Smooth muscle cell (in vitro differentiated cells): ENCODE results near the gene NFIX. TPM values are rescaled to one million over a fixed set of nuclear protein-coding genes. Genes with fewer than 3 reads are reported as not detected.

Source experiments
- DNase-seq: peaks from one replicate; lab custom pipeline; 2025; ENCODE audit not compliant: unreplicated experiment; lab: John Stamatoyannopoulos, UW
- H2AFZ ChIP-seq: fragments of 200-600 bp; sonication (generic); 2 replicates; pipeline ENCODE4 v1.6.0; 2016; ENCODE audit warnings: antibody characterized with exemption, low read depth, mild to moderate bottlenecking
- H3F3A ChIP-seq: fragments of 200-600 bp; sonication (generic); 2 replicates; pipeline ENCODE4 v1.6.0; 2017; ENCODE audit warnings: antibody characterized with exemption, low read depth
- H3K27ac ChIP-seq: fragments of 200-600 bp; sonication (generic); 2 replicates; pipeline ENCODE4 v1.5.1; 2016; ENCODE audit warnings: low read depth, mild to moderate bottlenecking
- H3K27me3 ChIP-seq: fragments of 200-600 bp; sonication (generic); 2 replicates; pipeline ENCODE4 v1.6.1; 2016; ENCODE audit warnings: low read depth, mild to moderate bottlenecking
- H3K36me3 ChIP-seq: fragments of 200-600 bp; sonication (generic); 2 replicates; pipeline ENCODE4 v1.5.1; 2016; ENCODE audit warnings: low read depth
- H3K4me1 ChIP-seq: fragments of 200-600 bp; sonication (generic); 2 replicates; pipeline ENCODE4 v1.5.1; 2016; ENCODE audit warnings: low read depth
- H3K4me2 ChIP-seq: fragments of 200-600 bp; sonication (generic); 2 replicates; pipeline ENCODE4 v1.6.0; 2016; ENCODE audit warnings: mild to moderate bottlenecking
- H3K4me3 ChIP-seq: fragments of 200-600 bp; sonication (generic); 2 replicates; pipeline ENCODE4 v1.5.1; 2016; ENCODE audit warnings: mild to moderate bottlenecking
- H3K79me2 ChIP-seq: fragments of 200-600 bp; sonication (generic); 2 replicates; pipeline ENCODE4 v1.6.0; 2016; ENCODE audit warnings: low read depth, mild to moderate bottlenecking
- H3K9ac ChIP-seq: fragments of 200-600 bp; sonication (generic); 2 replicates; pipeline ENCODE4 v1.6.0; 2016; ENCODE audit warnings: low read depth
- H3K9me3 ChIP-seq: fragments of 200-600 bp; sonication (generic); replicated peaks from 2 replicates; pipeline ENCODE4 v1.5.1; 2016; ENCODE audit warnings: low read depth
- H4K20me1 ChIP-seq: fragments of 200-600 bp; sonication (generic); 2 replicates; pipeline ENCODE4 v1.6.0; 2016; ENCODE audit warnings: low read depth
- CTCF ChIP-seq: fragments of 200-600 bp; sonication (generic); IDR thresholded peaks from 2 replicates; pipeline ENCODE4 v1.5.1; 2017; ENCODE audit warnings: borderline replicate concordance, mild to moderate bottlenecking, antibody characterized with exemption; ENCODE audit not compliant: insufficient read depth, poor library complexity, severe bottlenecking
- WGBS: methylation state at CpG from one replicate; pipeline ENCODE4 v1.1.7; 2016; ENCODE audit warnings: low lambda C conversion rate; 5-methylcytosine and 5-hydroxymethylcytosine counted together
- polyA plus RNA-seq: library from polyadenylated mRNA; unstranded; fragments of >200 nt; fragmentation: Nextera tagmentation; extraction: Ambion mirVana; gene quantifications from 2 replicates; pipeline ENCODE4 v1.2.1, GENCODE V29; 2016
- total RNA-seq: library from RNA; depleted of rRNA; stranded (reverse); fragments of >200 nt; gene quantifications from 2 replicates; pipeline ENCODE4 v1.2.3, GENCODE V29; 2014

The NFIX gene
- total and polyA plus RNA-seq, 2 experiments from 2014 or later = 1.9 to 2.3 TPM

GRCh38 chr19:13128583-13128982 lies 133.3 kb downstream of the NFIX start:
- Histone ChIP-seq H3K27ac (no peak overlapping the region), H3K9me3 (no peaks in the 10 kb centered on the region), H3K9ac (no peak overlapping the region), H3K4me2 (no peak overlapping the region), H3K4me1 (no peaks in the 10 kb centered on the region), H3K27me3 (no peaks in the 10 kb centered on the region), H3F3A (peaks cover 5% of the 10 kb centered on the region), H4K20me1 (peaks cover 99% of the 10 kb centered on the region), H2AFZ (no peak overlapping the region), H3K79me2 (peaks cover 92% of the 10 kb centered on the region), H3K4me3 (no peak overlapping the region), H3K36me3 (no peaks in the 10 kb centered on the region)
- no peak for DNase-seq
- TF ChIP-seq CTCF = no peak
- 100% methylated on average over 1 of the region's 1 CpG for WGBS

GRCh38 chr19:13129384-13129783 lies 134.1 kb downstream of the NFIX start:
- Histone ChIP-seq H3K27me3 (no peaks in the 10 kb centered on the region), H3F3A (peaks cover 5% of the 10 kb centered on the region), H3K36me3 (no peaks in the 10 kb centered on the region), H3K4me2 (no peak overlapping the region), H3K79me2 (peaks cover 92% of the 10 kb centered on the region), H4K20me1 (peaks cover 99% of the 10 kb centered on the region), H3K4me3 (no peak overlapping the region), H3K4me1 (no peaks in the 10 kb centered on the region), H2AFZ (no peak overlapping the region), H3K9ac (no peak overlapping the region), H3K27ac (no peak overlapping the region), H3K9me3 (no peaks in the 10 kb centered on the region)
- 95% methylated on average over 9 of the region's 9 CpGs for WGBS
- DNase-seq = no peak
- TF ChIP-seq CTCF = no peak

- Histone ChIP-seq H4K20me1 (peaks cover 98% of the 10 kb centered on the region), H3K4me3 (no peak overlapping the region), H3F3A (peaks cover 5% of the 10 kb centered on the region), H3K27me3 (no peaks in the 10 kb centered on the region), H3K27ac (peak overlapping the region; percentile 73), H3K9ac (no peak overlapping the region), H3K4me1 (no peaks in the 10 kb centered on the region), H3K9me3 (no peaks in the 10 kb centered on the region), H2AFZ (no peak overlapping the region), H3K36me3 (no peaks in the 10 kb centered on the region), H3K4me2 (no peak overlapping the region), H3K79me2 (peaks cover 90% of the 10 kb centered on the region)
- TF ChIP-seq CTCF = no peak
- no peak for DNase-seq
- WGBS = 98% methylated on average over 3 of the region's 3 CpGs
These were observed 135.7 kb downstream of the NFIX start for GRCh38 chr19:13130886-13131490.

- H3K27ac ChIP-seq = peak overlapping the region; percentile 73
- H3K4me3 ChIP-seq = no peak overlapping the region
These were observed 137.4 kb downstream of the NFIX start for GRCh38 chr19:13132471-13133180.

More at GRCh38 chr19:13132471-13133180, 137.4 kb downstream of the NFIX start:
- Histone ChIP-seq H3K36me3 (no peaks in the 10 kb centered on the region), H3K4me2 (peak overlapping the region; percentile 38), H3F3A (peaks cover 5% of the 10 kb centered on the region), H3K27me3 (no peaks in the 10 kb centered on the region), H3K9me3 (no peaks in the 10 kb centered on the region), H3K9ac (no peak overlapping the region), H3K79me2 (peaks cover 74% of the 10 kb centered on the region), H2AFZ (no peak overlapping the region), H3K4me1 (no peaks in the 10 kb centered on the region), H4K20me1 (peaks cover 93% of the 10 kb centered on the region)
- WGBS = 78% methylated on average over 8 of the region's 8 CpGs
- no peak for TF ChIP-seq CTCF
- DNase-seq = no peak
